Prostate gland (tissue), 2 donors: Measurements from ENCODE around the gene MRAP. TPM values are rescaled to one million over a fixed set of nuclear protein-coding genes. Genes with fewer than 3 reads are reported as not detected.

Experiments used
- DNase-seq: peaks from one replicate; pipeline ENCODE4 v3.0.0-alpha.2; 2019; ENCODE audit warnings: low spot score
- H3K27ac ChIP-seq, 2 donors: fragments of 200-600 bp; sonication (generic); 2 replicates each; pipeline ENCODE4 v1.5.1; 2017 to 2019
- H3K27me3 ChIP-seq: fragments of 200-600 bp; sonication (generic); replicated peaks from 2 replicates; pipeline ENCODE4 v1.5.1; 2019; ENCODE audit not compliant: insufficient read depth
- H3K36me3 ChIP-seq, 2 donors: fragments of 200-600 bp; sonication (generic); 1 replicate in 1 of 2; 2 replicates in 1 of 2; pipeline versions ENCODE4 v1.5.1 to v1.8.1; 2017 to 2019
- H3K4me1 ChIP-seq: fragments of 200-600 bp; sonication (generic); replicated peaks from 2 replicates; pipeline ENCODE4 v1.5.1; 2019
- H3K4me3 ChIP-seq, 2 donors: fragments of 200-600 bp; sonication (generic); 2 replicates each; pipeline ENCODE4 v1.5.1; 2017 to 2019
- H3K9me3 ChIP-seq: fragments of 200-600 bp; sonication (generic); 2 replicates; pipeline ENCODE4 v1.5.1; 2017
- POLR2A ChIP-seq: fragments of 450-650 bp; IDR thresholded peaks from one replicate; pipeline ENCODE4 v1.6.1; 2016; ENCODE audit warnings: antibody characterized with exemption, mild to moderate bottlenecking
- POLR2AphosphoS5 ChIP-seq: sonication (generic); formaldehyde crosslinking; IDR thresholded peaks from one replicate; pipeline ENCODE4 v1.6.1; 2017; ENCODE audit warnings: antibody characterized with exemption
- WGBS: methylation state at CpG from one replicate; pipeline ENCODE4 v1.1.5; 2018; 5-methylcytosine and 5-hydroxymethylcytosine counted together
- intact Hi-C: fragments of 100-400 bp; cut with DNase I; formaldehyde crosslinking; loops from one replicate; pipeline ENCODE4 v1.14.2; 2022
- total RNA-seq, 2 donors: library from RNA; depleted of rRNA; stranded (reverse); fragments of >200 nt; gene quantifications; one replicate each; pipeline ENCODE4 v1.1.0, GENCODE V29; 2016
- TF ChIP-seq, protein P1 (sequence below), 4 experiments: fragments of 200-600 bp in 2 of 4; fragments of 450-650 bp in 2 of 4; sonication (generic) in 2 of 4; IDR thresholded peaks; 1 replicate in 3 of 4; 2 replicates in 1 of 4; pipeline ENCODE4 v1.5.1; 2016 to 2019; ENCODE audit warnings: antibody characterized with exemption in 4 of 4, mild to moderate bottlenecking in 2 of 4, moderate library complexity in 2 of 4

The MRAP gene
- total RNA-seq, 2 donors from 2014 or later, result 4.7 TPM; not detected in 1

DNA sequence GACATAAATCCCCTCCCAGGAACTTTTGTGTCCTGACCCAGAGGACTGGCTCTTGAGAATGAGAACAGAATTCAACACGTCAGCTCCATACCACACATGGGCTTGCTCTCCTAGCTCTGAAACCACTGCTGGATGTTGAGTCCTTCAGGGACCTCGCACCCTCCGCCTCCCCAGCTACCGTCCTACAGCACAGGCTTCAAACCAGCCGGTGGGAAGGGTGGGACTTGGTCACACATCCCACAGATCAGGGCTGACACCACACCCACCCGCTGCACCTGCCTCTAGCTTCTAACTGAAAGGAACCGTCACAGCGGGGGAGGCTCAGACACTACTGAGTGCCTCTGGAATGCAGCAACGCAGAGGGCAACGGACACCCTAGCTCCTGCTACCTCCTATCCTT lies 24.0 kb downstream of the MRAP start:
- Histone ChIP-seq H3K4me3 (no peak overlapping the region), H3K4me1 (no peaks in the 10 kb centered on the region), H3K27ac (no peak overlapping the region), H3K27me3 (no peaks in the 10 kb centered on the region), H3K36me3 (peaks cover 22 to 27% of the 10 kb centered on the region in 2 donors), H3K9me3 (no peaks in the 10 kb centered on the region)
- DNase-seq, result no peak
- TF ChIP-seq, protein P1, sequence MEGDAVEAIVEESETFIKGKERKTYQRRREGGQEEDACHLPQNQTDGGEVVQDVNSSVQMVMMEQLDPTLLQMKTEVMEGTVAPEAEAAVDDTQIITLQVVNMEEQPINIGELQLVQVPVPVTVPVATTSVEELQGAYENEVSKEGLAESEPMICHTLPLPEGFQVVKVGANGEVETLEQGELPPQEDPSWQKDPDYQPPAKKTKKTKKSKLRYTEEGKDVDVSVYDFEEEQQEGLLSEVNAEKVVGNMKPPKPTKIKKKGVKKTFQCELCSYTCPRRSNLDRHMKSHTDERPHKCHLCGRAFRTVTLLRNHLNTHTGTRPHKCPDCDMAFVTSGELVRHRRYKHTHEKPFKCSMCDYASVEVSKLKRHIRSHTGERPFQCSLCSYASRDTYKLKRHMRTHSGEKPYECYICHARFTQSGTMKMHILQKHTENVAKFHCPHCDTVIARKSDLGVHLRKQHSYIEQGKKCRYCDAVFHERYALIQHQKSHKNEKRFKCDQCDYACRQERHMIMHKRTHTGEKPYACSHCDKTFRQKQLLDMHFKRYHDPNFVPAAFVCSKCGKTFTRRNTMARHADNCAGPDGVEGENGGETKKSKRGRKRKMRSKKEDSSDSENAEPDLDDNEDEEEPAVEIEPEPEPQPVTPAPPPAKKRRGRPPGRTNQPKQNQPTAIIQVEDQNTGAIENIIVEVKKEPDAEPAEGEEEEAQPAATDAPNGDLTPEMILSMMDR (IDR thresholded peaks at IDR 0.05), result no peak
- intact Hi-C loops, result loop anchor here (10.0 kb wide), 1 partner anchor 242 kb away; no protein-coding TSS in a partner anchor
- WGBS, result 96% methylated on average over 10 of the region's 10 CpGs

DNA sequence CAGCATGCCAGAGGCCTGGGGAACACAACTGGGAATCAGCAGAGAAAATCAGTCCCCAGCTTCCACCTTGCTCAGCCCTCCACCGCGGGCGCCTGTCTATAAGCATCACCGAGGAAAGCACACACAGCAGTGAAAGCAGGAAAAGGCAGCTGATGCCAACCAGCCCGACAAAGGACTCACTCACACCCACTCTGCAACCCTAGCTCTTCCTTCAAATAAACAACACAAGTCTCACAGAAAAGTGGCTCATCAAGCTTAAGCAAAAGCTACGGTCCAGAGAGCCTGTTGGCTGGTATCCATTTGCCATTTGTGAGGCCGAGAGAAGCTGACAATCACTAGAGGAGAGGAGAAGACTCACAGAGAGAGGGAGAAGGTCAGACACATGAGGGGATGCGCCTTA lies 27.1 kb downstream of the MRAP start:
- intact Hi-C loops, result loop anchor here (5.0 to 10.0 kb wide), 3 partner anchors 47 to 239 kb away; partner anchors contain the start of gene MIS18A
- Histone ChIP-seq H3K4me1 (no peaks in the 10 kb centered on the region), H3K9me3 (no peaks in the 10 kb centered on the region), H3K27ac (peak overlapping the region in 1 of 2 donors; percentile 20), H3K4me3 (no peak overlapping the region), H3K27me3 (no peaks in the 10 kb centered on the region), H3K36me3 (peaks cover 15 to 19% of the 10 kb centered on the region in 2 donors)
- WGBS, result 75% methylated on average over 8 of the region's 8 CpGs
- no peak for DNase-seq
- TF ChIP-seq, protein P1 (IDR thresholded peaks at IDR 0.05), result no peak
- TF ChIP-seq POLR2AphosphoS5 (no peak), POLR2A (no peak)

- Histone ChIP-seq H3K4me1 (no peaks in the 10 kb centered on the region), H3K27ac (peak overlapping the region; percentile 38 to 46), H3K4me3 (no peak overlapping the region), H3K9me3 (no peaks in the 10 kb centered on the region), H3K27me3 (no peaks in the 10 kb centered on the region), H3K36me3 (peaks cover 7 to 14% of the 10 kb centered on the region in 2 donors)
- intact Hi-C loops, result loop anchor here (5.0 to 10.0 kb wide), 3 partner anchors 44 to 236 kb away; partner anchors contain the start of gene MIS18A
- WGBS, result 62% methylated on average over 3 of the region's 3 CpGs
- TF ChIP-seq POLR2A (no peak), POLR2AphosphoS5 (peak; percentile 28)
- no peak for DNase-seq
Measured at GRCh38 chr21:32328595-32328994, 29.9 kb downstream of the MRAP start.

DNA sequence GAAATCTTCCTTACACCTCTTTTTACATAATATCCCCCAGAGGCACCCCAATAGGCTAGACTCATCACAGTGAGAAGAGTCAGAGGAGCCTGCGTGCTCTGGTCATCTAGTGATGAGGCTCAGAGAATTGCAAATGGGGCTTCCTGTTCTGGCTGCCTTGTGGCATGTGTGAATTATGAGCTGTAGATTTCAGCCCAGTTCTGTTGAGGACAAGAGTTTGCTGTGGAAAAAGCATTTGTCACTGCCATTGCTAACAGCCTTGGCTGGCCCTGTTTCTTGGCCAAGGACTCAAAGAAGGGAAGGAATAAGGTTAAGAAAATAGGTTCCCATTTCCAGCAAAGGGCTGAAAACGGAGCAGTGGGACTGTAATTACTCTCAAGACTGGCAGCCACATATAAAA lies 30.7 kb downstream of the MRAP start:
- Histone ChIP-seq H3K9me3 (no peaks in the 10 kb centered on the region), H3K27me3 (no peaks in the 10 kb centered on the region), H3K4me3 (no peak overlapping the region), H3K27ac (peak overlapping the region; percentile 38 to 46), H3K4me1 (no peaks in the 10 kb centered on the region), H3K36me3 (peaks cover 3 to 13% of the 10 kb centered on the region in 2 donors)
- WGBS, result 66% methylated on average over 2 of the region's 2 CpGs
- intact Hi-C loops, result loop anchor here (5.0 to 10.0 kb wide), 3 partner anchors 43 to 235 kb away; partner anchors contain the start of gene MIS18A
- TF ChIP-seq POLR2AphosphoS5 (no peak), POLR2A (no peak)
- TF ChIP-seq, protein P1 (IDR thresholded peaks at IDR 0.05), result no peak
- DNase-seq, result no peak

- TF ChIP-seq, protein P1 (IDR thresholded peaks at IDR 0.05), result no peak
- no peak for TF ChIP-seq POLR2A
- no peak for TF ChIP-seq POLR2AphosphoS5
- intact Hi-C loops, result loop anchor here (5.0 to 10.0 kb wide), 3 partner anchors 43 to 235 kb away; partner anchors contain the start of gene MIS18A
- no peak for DNase-seq
- WGBS, result 79% methylated on average over 3 of the region's 3 CpGs
- peak overlapping the region in 1 of 2 donors; percentile 9 for H3K27ac ChIP-seq
- H3K27me3 ChIP-seq, result no peaks in the 10 kb centered on the region
- peaks cover 3 to 9% of the 10 kb centered on the region in 2 donors for H3K36me3 ChIP-seq
- H3K9me3 ChIP-seq, result no peaks in the 10 kb centered on the region
- no peaks in the 10 kb centered on the region for H3K4me1 ChIP-seq
- H3K4me3 ChIP-seq, result no peak overlapping the region
Measured at GRCh38 chr21:32329776-32330175, 31.1 kb downstream of the MRAP start.
